ENCODE results near the gene RAB3C. TPM values are rescaled to one million over a fixed set of nuclear protein-coding genes. Genes with fewer than 3 reads are reported as not detected.
"Not testable (repeated sequence)": the region's sequence is repeated elsewhere in the genome, so short reads cannot be mapped to it uniquely, and the experiment has no call there.

The RAB3C gene
- total RNA-seq, 4 donors from 2014 or later: under 0.01 to 1.2 (median 0.41) TPM

DNA sequence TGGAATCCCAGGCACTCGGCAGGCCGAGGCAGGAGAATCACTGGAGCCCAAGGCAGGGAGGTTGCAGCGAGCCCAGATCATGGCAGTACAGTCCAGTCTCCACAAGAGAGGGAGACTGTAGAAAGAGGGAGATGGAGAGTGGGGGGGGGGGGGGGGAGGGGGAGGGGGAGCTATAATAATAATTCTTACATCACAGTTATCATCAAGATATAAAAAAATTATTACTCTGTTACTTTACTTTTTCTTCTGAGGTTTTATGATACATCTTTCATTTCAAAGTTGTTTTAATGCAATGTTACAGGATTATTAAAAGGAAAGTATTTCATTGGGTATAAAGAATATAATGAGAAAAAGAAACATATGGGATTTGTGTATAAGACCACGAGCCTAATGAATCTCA is 17.8 kb upstream of the RAB3C start:
- intact Hi-C loops (cut with DNase I): no loop called here

DNA sequence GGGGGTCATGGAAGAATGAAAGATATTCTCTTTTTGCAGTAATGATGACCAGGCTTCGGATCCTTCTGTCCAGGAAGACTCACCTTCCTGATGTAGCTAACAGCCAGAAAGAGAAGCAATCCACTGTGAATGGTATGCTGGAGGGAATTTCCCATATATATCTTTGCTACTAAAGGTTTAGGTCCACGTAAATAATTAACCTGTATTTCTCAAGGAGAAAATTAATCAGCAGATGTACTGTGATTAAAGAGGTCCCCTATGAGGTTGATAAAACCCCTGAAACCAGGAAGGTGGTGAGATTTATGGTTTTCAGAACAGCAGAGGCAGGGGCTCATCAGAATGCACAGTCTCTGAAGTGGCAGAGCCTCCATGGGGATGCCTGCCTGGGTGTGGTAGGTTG is 11.4 kb upstream of the RAB3C start:
- no peaks in the 10 kb centered on the region for H3K36me3 ChIP-seq
- no peaks in the 10 kb centered on the region for H3K4me1 ChIP-seq
- no peak for DNase-seq
- H3K27me3 ChIP-seq: no peaks in the 10 kb centered on the region
- no peak overlapping the region for H3K27ac ChIP-seq
- TF ChIP-seq, protein P1, sequence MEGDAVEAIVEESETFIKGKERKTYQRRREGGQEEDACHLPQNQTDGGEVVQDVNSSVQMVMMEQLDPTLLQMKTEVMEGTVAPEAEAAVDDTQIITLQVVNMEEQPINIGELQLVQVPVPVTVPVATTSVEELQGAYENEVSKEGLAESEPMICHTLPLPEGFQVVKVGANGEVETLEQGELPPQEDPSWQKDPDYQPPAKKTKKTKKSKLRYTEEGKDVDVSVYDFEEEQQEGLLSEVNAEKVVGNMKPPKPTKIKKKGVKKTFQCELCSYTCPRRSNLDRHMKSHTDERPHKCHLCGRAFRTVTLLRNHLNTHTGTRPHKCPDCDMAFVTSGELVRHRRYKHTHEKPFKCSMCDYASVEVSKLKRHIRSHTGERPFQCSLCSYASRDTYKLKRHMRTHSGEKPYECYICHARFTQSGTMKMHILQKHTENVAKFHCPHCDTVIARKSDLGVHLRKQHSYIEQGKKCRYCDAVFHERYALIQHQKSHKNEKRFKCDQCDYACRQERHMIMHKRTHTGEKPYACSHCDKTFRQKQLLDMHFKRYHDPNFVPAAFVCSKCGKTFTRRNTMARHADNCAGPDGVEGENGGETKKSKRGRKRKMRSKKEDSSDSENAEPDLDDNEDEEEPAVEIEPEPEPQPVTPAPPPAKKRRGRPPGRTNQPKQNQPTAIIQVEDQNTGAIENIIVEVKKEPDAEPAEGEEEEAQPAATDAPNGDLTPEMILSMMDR (IDR thresholded peaks at IDR 0.05): no peak
- no peak for TF ChIP-seq POLR2A (IDR thresholded peaks at IDR 0.05)
- intact Hi-C loops (cut with DNase I): no loop called here
- H3K4me3 ChIP-seq (replicated peaks in 1 of 3): no peak overlapping the region
- WGBS, 2 donors: 75 to 83% methylated on average over 2 of the region's 2 CpGs
- no peaks in the 10 kb centered on the region for H3K9me3 ChIP-seq

More for the DNA sequence above, 17.8 kb upstream of the RAB3C start:
- H3K9me3 ChIP-seq: no peaks in the 10 kb centered on the region
- no peak overlapping the region for H3K27ac ChIP-seq
- H3K36me3 ChIP-seq: no peaks in the 10 kb centered on the region
- no peak for TF ChIP-seq POLR2A (IDR thresholded peaks at IDR 0.05)
- TF ChIP-seq, protein P1 (IDR thresholded peaks at IDR 0.05): no peak
- WGBS, 2 donors: 88 to 93% methylated on average over 4 of the region's 4 CpGs
- DNase-seq: no peak
- no peaks in the 10 kb centered on the region for H3K27me3 ChIP-seq
- H3K4me3 ChIP-seq (replicated peaks in 1 of 3): no peak overlapping the region
- H3K4me1 ChIP-seq: no peaks in the 10 kb centered on the region

DNA sequence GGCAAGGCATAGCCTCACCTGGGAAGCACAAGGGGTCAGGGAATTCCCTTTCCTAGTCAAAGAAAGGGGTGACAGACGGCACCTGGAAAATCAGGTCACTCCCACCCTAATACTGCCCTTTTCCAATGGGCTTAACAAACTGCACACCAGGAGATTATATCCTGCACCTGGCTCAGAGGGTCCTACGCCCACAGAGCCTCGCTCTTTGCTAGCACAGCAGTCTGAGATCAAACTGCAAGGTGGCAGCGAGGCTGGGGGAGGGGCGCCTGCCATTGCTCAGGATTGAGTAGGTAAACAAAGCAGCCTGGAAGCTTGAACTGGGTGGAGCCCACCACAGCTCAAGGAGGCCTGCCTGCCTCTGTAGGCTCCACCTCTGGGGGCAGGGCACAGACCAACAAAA is 9.9 kb upstream of the RAB3C start:
- DNase-seq; H3K36me3 ChIP-seq; H3K4me1 ChIP-seq; H3K27ac ChIP-seq; H3K9me3 ChIP-seq; H3K27me3 ChIP-seq; H3K4me3 ChIP-seq (replicated peaks in 1 of 3); intact Hi-C loops (cut with DNase I): not testable (repeated sequence)
- WGBS, 2 donors: 93 to 100% methylated on average over 1 to 5 of the region's 5 CpGs

DNA sequence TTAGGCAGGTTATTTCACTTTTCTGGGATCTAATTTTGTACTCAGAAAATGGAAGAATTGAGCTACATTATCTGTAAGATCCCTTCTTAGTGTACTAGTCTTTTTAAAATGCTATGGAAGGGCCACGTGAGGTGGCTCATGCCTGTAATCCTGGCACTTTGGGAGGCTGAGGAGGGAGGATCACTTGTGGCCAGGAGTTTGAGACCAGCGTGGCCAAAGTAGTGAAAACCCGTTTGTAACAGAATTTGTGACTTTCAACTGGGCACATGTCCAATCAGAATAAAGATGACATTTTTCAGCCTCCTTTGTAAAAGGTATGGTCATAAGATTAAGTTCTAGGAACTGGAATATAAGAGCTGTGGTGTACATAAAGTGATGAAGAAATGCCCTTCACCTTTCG is 3.1 kb upstream of the RAB3C start:
- Histone ChIP-seq H3K27ac (no peak overlapping the region), H3K4me3 (replicated peaks in 1 of 3) (no peak overlapping the region), H3K36me3 (no peaks in the 10 kb centered on the region), H3K9me3 (no peaks in the 10 kb centered on the region), H3K27me3 (no peaks in the 10 kb centered on the region), H3K4me1 (peaks cover 10 to 15% of the 10 kb centered on the region in 2 donors)
- DNase-seq: no peak
- intact Hi-C loops (cut with DNase I): no loop called here
- TF ChIP-seq POLR2A (IDR thresholded peaks at IDR 0.05): no peak
- TF ChIP-seq, protein P1 (IDR thresholded peaks at IDR 0.05): no peak
- WGBS, 2 donors: 63 to 66% methylated on average over 4 of the region's 4 CpGs

DNA sequence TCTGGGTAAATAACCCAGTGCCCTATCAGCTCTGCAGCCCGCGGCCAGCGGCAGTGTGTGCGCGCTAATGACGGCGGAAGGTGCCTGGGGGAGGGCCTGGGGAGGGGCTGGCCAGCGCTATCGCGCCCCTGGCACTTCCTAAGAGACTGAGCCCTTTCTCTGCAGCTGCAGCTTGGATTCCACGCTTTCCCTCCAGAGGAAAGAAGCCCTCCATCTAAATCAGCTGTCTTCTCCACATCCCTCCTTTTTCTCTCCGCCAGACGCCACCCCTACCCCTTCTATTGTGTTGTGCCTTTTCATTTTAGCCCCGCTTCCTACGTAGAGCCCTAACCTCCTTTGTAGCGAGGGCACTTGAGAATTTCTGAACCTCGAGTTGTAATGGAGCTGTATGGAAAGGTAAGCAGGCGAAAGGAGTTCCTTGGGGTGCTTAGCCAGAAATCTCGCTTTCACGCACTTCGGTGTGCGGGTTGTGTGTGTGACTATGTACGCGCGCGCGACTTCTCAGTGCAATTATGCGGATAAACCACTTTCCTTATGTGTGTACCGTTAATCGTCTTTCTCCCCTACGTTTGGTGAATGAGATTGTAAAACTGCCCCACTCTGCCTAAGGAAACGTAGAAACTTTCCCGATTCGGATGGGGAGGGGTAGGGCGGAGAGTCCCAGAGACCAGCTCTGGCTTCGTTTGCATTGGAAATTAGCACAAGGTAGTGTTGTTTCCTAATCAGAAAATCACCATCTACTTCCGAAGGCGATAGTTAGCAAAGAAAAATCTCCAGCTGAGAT is 664 bp upstream of the RAB3C start:
- intact Hi-C loops (cut with DNase I): no loop called here
- TF ChIP-seq POLR2A (IDR thresholded peaks at IDR 0.05): no peak
- TF ChIP-seq, protein P1 (IDR thresholded peaks at IDR 0.05): no peak
- 2 to 4% methylated on average over 38 of the region's 38 CpGs for WGBS, 2 donors

More for the DNA sequence above, 664 bp upstream of the RAB3C start:
- no peak for DNase-seq
- Histone ChIP-seq H3K36me3 (no peaks in the 10 kb centered on the region), H3K9me3 (no peaks in the 10 kb centered on the region), H3K4me1 (peaks cover 10 to 15% of the 10 kb centered on the region in 2 donors), H3K4me3 (replicated peaks in 1 of 3) (peak overlapping the region; percentile 8 to 32 (median 29)), H3K27me3 (no peaks in the 10 kb centered on the region), H3K27ac (no peak overlapping the region)
